ENCODE measurements around the gene TNFRSF25. TPM values are rescaled to one million over a fixed set of nuclear protein-coding genes. Genes with fewer than 3 reads are reported as not detected.

The TNFRSF25 gene
- polyA plus RNA-seq, 2 of the 4 experiments (the other 2 are of a cell fraction), result 0.65 to 3.4 TPM

GRCh38 chr1:6470132-6471085 lies 4.4 kb upstream of the TNFRSF25 start:
- no peaks in the 10 kb centered on the region for H3K9me3 ChIP-seq
- CTCF ChIA-PET, result interaction anchor here (0.7 to 2.4 kb wide), 2 partner anchors 16 to 19 kb away, joined by 3 to 8 read pairs; no protein-coding TSS in a partner anchor
- no peak for TF ChIP-seq GATA3 (IDR thresholded peaks at IDR 0.05; ENCODE audit: borderline replicate concordance)
- no peak for TF ChIP-seq SMC3 (IDR thresholded peaks at IDR 0.05)
- H3K4me1 ChIP-seq, result 0 out of 3 replicates have a peak, but pooled peaks cover 3% of the 10 kb centered on the region
- ATAC-seq (no peak), FAIRE-seq (no peak), DNase-seq (ENCODE audit: low read depth in 1 of 2, low spot score in 1 of 2) (no peak)
- H3K4me3 ChIP-seq, result no peak overlapping the region
- H3K27ac ChIP-seq, result no peak overlapping the region
- 94% methylated on average over 26 of the region's 67 CpGs for WGBS (ENCODE audit: missing lambda C conversion rate)
- no peak overlapping the region for H3K4me2 ChIP-seq
- POLR2A ChIA-PET, result no interaction called here

GRCh38 chr1:6468729-6469461 lies 2.9 kb upstream of the TNFRSF25 start:
- no peak for ATAC-seq
- CTCF ChIA-PET, result interaction anchor here (1.0 to 3.2 kb wide), 3 partner anchors 17 to 21 kb away, joined by 3 to 11 read pairs (median 8); no protein-coding TSS in a partner anchor

DNA sequence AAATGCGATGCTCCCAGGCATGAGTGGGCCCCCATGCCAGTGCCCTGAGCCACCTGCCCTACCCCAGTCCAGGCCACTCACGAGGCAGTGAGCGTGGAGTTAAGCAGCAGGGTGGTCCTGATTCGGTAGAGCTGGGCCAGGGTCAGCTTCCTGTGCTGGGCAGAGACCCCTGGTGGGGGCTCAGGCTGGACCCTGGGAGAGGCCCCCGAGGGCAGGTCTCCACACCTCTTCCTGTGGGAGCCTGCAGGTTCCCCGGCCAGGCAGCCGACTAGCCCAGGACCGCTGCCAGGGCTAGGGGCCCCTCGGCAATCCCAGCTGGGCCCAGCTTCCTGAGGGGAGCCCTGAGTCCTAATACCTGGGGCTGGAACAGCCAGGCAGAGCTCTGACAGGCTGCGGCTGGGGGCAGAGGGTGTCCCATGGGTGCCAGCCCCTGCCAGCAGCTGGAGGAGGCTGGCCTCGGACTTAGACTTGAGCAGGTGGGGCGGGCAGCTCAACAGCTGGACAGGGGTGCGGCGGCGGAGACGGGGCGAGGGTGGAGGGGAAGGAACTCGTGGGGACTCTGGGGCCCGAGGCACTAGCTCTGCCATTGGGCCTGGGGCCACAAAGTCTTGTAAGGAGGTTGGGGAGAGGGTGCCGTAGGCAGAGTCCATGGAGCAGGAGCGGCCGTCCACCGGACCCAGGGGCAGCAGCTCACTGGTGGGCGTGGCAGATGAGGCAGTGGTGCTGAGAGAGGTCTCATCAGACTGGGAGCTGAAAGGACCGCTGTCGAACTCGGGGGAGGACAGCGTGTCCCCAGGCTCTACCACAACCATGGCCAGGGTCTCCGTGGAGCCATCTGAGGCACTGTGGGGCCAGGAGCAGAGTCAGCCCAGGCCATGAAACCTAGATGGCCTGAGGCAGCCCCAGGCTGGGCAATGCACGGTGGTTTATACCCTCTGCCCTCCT lies 2.0 kb upstream of the TNFRSF25 start:
- FAIRE-seq, result no peak
- CTCF ChIA-PET, result interaction anchor here (0.8 to 3.2 kb wide), 5 partner anchors 9 to 30 kb away, joined by 3 to 11 read pairs (median 5); no protein-coding TSS in a partner anchor
- Histone ChIP-seq H3K9me3 (no peaks in the 10 kb centered on the region), H3K4me3 (no peak overlapping the region), H3K4me1 (no peaks in the 10 kb centered on the region; the same call in 2 of the 3 replicates), H3K4me2 (no peak overlapping the region), H3K27ac (no peak overlapping the region)
- ATAC-seq, result no peak
- DNase-seq (ENCODE audit: low read depth in 1 of 2, low spot score in 1 of 2), result no peak
- POLR2A ChIA-PET, result no interaction called here
- WGBS (ENCODE audit: missing lambda C conversion rate), result 75% methylated on average over 12 of the region's 30 CpGs
- TF ChIP-seq JUN (IDR thresholded peaks at IDR 0.05) (no peak), EHF (CRISPR knock-in tag; IDR thresholded peaks at IDR 0.05) (no peak), KDM1A (IDR thresholded peaks at IDR 0.05; ENCODE audit: low read depth) (no peak), CBX2 (IDR thresholded peaks at IDR 0.05; ENCODE audit: borderline replicate concordance, low read depth) (no peak), CHD4 (IDR thresholded peaks at IDR 0.05; ENCODE audit: borderline replicate concordance) (no peak), REST (IDR thresholded peaks at IDR 0.05) (no peak), ZSCAN20 (CRISPR knock-in tag; IDR thresholded peaks at IDR 0.05) (no peak), ATOH8 (CRISPR knock-in tag; IDR thresholded peaks at IDR 0.05; ENCODE audit: low read depth) (no peak)
- TF ChIP-seq, protein P1, sequence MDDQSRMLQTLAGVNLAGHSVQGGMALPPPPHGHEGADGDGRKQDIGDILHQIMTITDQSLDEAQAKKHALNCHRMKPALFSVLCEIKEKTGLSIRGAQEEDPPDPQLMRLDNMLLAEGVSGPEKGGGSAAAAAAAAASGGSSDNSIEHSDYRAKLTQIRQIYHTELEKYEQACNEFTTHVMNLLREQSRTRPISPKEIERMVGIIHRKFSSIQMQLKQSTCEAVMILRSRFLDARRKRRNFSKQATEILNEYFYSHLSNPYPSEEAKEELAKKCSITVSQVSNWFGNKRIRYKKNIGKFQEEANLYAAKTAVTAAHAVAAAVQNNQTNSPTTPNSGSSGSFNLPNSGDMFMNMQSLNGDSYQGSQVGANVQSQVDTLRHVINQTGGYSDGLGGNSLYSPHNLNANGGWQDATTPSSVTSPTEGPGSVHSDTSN (IDR thresholded peaks at IDR 0.05), result no peak

More at GRCh38 chr1:6468729-6469461, 2.9 kb upstream of the TNFRSF25 start:
- 85% methylated on average over 10 of the region's 13 CpGs for WGBS (ENCODE audit: missing lambda C conversion rate)
- Histone ChIP-seq H3K27ac (no peak overlapping the region), H3K4me2 (no peak overlapping the region), H3K4me1 (no peaks in the 10 kb centered on the region; the same call in 2 of the 3 replicates), H3K4me3 (no peak overlapping the region), H3K9me3 (no peaks in the 10 kb centered on the region)
- TF ChIP-seq KDM1A (IDR thresholded peaks at IDR 0.05; ENCODE audit: low read depth) (no peak), NPAS2 (CRISPR knock-in tag; IDR thresholded peaks at IDR 0.05; ENCODE audit: borderline replicate concordance) (no peak), GATA3 (IDR thresholded peaks at IDR 0.05; ENCODE audit: borderline replicate concordance) (no peak), HOXB5 (CRISPR knock-in tag; IDR thresholded peaks at IDR 0.05) (no peak), MYC (IDR thresholded peaks at IDR 0.05; ENCODE audit: borderline replicate concordance, low read length) (no peak), POLR2A (IDR thresholded peaks at IDR 0.05; ENCODE audit: low read length) (no peak), CBX2 (IDR thresholded peaks at IDR 0.05; ENCODE audit: borderline replicate concordance, low read depth) (no peak), HDAC2 (IDR thresholded peaks at IDR 0.05) (no peak), ZNF302 (CRISPR knock-in tag; IDR thresholded peaks at IDR 0.05) (no peak), FOXS1 (CRISPR knock-in tag; IDR thresholded peaks at IDR 0.05) (no peak), EHMT2 (IDR thresholded peaks at IDR 0.05; ENCODE audit: low read depth) (no peak), FOSB (CRISPR knock-in tag; IDR thresholded peaks at IDR 0.05) (no peak), CBX8 (IDR thresholded peaks at IDR 0.05) (no peak), FOSL2 (IDR thresholded peaks at IDR 0.05) (no peak), FOSL2 (CRISPR knock-in tag; IDR thresholded peaks at IDR 0.05) (no peak)
- TF ChIP-seq, protein P2, sequence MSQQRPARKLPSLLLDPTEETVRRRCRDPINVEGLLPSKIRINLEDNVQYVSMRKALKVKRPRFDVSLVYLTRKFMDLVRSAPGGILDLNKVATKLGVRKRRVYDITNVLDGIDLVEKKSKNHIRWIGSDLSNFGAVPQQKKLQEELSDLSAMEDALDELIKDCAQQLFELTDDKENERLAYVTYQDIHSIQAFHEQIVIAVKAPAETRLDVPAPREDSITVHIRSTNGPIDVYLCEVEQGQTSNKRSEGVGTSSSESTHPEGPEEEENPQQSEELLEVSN (IDR thresholded peaks at IDR 0.05; ENCODE audit: borderline replicate concordance, low read depth), result no peak
- TF ChIP-seq, protein P3, sequence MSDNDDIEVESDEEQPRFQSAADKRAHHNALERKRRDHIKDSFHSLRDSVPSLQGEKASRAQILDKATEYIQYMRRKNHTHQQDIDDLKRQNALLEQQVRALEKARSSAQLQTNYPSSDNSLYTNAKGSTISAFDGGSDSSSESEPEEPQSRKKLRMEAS (IDR thresholded peaks at IDR 0.05), result no peak
- TF ChIP-seq, protein P1 (IDR thresholded peaks at IDR 0.05), result no peak
- no peak for FAIRE-seq
- POLR2A ChIA-PET, result no interaction called here
- no peak for DNase-seq (ENCODE audit: low read depth in 1 of 2, low spot score in 1 of 2)
